Astrocyte (in vitro differentiated cells and primary cell): Measurements from ENCODE around the gene PRKCA. TPM values are rescaled to one million over a fixed set of nuclear protein-coding genes. Genes with fewer than 3 reads are reported as not detected.

Experiments
- microRNA-seq: library from miRNA; unstranded; fragments of <30 nt; microRNA quantifications from one replicate; pipeline ENCODE4 v1.2.0, GENCODE V29; 2020
- total RNA-seq: library from RNA; stranded (reverse); gene quantifications from 2 replicates; pipeline ENCODE4 v1.2.1, GENCODE V29; 2021

The PRKCA gene
- total RNA-seq, 1 donor from 2014 or later, result 49.9 TPM

Small RNA genes within 50 kb of the gene (microRNA-seq; reads per million reads assigned to microRNA genes)
- gene MIR634, result not detected

Other genes starting within 250 kb of the PRKCA start
- gene CEP112, start 110.5 kb upstream of the PRKCA start, total RNA-seq, result 13.9 and 22.1 TPM in 2 replicates
- gene APOH, start 73.2 kb upstream of the PRKCA start, total RNA-seq, result not detected in 2 replicates